Tongue (tissue), 3 donors: ENCODE measurements around the gene AKAP8. TPM values are rescaled to one million over a fixed set of nuclear protein-coding genes. Genes with fewer than 3 reads are reported as not detected.

Source experiments
- DNase-seq: peaks from one replicate; pipeline ENCODE4 v3.0.0-alpha.2; 2015
- small RNA-seq: library from RNA; depleted of rRNA; stranded (forward); fragments of <200 nt; gene quantifications from one replicate; pipeline ENCODE3, GENCODE V24; 2014; ENCODE audit warnings: low replicate concordance
- total RNA-seq: library from RNA; depleted of rRNA; stranded (reverse); fragments of >200 nt; gene quantifications from one replicate; pipeline ENCODE4 v1.2.3, GENCODE V29; 2014

Gene AKAP8
- total RNA-seq, 1 donor from 2014 or later: 27.1 TPM

DNA sequence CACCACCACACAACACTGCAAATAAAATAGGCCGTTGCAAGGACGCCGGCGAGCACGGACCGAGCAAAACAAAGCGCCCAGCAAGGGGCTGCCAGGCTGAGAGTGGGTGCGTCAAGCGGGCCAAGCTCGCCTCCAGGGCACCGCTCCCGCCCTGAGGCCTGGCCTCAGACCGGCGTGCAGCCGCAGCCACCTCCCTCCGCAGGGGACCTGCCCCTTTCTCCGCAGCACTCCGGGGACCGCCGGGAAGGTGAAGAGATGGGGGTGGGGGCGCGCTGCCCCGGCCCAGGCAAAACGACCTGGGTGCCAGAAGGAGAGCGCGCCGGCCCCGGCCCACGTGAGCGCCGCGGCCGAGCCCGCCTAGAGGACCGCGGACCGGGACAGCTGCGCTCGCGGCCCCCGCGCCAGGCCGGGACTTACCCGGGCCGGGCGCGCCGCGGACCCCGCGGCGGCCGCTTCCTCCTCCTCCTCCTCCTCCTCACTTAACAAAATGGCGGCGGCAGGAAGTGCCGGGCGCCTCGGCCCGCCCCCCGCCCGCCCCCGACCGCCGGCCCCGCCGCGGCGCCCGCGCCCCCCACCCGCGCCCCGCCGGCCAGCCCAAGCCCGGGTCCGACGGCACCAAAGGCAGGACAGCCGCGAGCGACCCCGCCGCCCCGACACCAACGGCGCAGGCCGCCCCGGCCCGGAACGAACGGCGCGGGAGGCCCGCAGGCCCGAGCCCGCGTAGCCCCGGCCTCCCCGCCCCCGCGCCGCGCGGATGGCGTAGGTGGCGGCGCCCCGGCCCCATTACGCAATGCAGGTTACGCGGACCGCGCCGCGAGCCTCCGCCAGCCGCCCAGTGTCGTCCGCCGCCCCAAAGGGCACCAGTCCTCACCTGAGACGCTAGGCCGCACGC is 47.9 kb downstream of the AKAP8 start:
- DNase-seq: peak; percentile 55

DNA sequence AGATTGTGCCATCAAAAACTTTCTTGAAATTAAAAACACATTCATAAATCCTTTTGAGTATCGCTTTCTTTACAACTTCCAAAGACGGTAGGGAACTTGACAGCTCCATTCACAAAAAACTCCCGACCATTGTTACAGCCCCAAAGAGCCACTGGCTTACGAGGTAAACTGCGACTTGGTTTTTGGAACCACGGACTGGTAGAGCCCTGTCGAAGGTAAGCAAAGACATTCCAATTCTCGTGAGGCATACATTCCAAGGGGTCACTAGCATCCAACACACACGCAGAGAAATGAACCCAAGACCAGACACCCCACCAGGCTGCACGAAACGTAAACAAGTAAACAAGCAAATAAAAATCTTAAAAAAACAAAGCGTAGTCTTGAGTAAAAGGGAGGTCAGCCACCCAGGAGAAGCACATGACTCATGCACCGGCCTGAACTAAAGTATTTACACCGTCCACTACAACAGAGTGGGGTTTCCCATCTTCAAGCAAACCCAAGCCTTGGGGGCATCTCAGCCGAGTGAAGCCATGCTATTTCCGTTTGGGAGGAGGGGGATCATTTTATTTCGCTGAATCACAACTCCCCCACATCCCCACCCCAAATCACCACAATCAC is 48.7 kb downstream of the AKAP8 start:
- DNase-seq: no peak

GRCh38 chr19:15328312-15328711 is 51.3 kb downstream of the AKAP8 start:
- DNase-seq: no peak

DNA sequence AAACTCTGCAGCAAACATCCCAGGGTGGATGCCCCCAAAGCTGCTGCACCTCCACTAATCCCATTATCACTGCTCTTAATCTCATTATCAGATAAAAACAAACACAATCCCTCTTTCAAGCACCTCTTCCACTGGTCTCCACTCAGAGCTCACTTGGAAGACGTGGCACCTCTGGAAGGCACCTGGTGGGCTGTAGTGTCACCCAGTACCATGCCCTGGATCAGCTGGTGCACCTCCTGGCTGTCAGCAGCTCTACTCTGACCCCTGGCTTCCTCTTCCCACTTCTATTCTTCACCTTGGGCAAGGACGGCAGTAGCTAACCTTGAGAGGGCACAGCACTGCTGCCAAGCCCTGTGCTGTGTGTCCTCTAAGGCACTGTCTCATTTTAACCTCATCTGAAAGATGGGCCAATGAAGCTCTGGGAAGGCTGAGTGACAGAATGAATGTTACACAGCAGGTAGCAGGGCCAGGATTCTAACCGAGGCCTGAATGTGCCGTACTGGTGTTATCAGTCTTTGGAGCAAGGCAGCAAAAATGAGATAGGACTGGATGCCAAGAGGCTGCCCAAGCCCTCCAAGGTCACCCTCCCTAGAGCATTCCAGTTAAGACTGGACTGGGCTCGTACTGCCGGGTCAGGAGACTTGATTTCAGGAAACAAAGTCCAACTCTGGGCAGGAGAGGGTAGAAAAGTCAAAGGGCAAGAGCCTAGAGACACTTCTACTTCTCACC is 54.6 kb downstream of the AKAP8 start:
- no peak for DNase-seq

- DNase-seq: no peak
Measured at GRCh38 chr19:15323496-15324235, 55.9 kb downstream of the AKAP8 start.

GRCh38 chr19:15321739-15322138 is 57.8 kb downstream of the AKAP8 start:
- DNase-seq: no peak

DNA sequence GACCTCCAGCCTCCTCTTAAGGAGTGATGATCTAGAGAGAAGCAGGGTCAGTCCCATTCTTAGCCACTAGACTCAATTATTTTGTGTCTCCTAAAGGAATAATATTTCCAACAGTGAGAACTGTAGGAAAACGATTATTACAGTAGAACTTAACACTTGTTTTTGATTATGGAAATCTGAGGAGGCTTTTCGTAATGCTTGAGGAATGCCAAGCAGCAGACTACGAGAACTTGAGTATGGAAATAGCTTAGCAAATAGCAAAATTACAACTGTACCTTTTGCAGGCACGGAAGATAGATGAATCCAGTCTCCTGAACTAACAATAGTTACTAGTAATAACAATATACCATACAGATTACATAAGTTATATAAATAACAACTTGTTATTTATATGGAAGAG is 59.5 kb downstream of the AKAP8 start:
- DNase-seq: peak; percentile 62

DNA sequence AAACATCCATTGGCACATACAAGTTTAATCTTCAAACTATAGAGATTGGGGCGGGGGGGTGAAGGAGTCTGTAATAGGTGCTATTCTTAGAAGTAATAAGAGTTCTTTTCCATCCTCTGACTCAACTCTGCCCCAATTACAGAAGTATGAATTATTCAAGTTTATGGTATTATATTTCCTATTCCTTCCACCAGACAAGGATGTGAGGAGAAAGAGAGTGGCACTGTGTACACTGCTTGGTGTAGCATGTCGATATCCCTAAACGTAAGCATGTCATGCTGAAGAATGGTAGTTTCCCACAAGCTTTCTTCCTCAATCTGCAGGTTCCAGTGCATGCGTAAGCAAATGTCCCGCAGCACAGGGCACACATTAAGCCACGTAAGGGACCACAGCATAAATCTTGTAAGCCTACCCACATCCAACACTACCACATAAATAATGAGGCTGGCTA is 61.3 kb downstream of the AKAP8 start:
- DNase-seq: no peak

GRCh38 chr19:15317392-15318071 is 62.1 kb downstream of the AKAP8 start:
- no peak for DNase-seq

DNA sequence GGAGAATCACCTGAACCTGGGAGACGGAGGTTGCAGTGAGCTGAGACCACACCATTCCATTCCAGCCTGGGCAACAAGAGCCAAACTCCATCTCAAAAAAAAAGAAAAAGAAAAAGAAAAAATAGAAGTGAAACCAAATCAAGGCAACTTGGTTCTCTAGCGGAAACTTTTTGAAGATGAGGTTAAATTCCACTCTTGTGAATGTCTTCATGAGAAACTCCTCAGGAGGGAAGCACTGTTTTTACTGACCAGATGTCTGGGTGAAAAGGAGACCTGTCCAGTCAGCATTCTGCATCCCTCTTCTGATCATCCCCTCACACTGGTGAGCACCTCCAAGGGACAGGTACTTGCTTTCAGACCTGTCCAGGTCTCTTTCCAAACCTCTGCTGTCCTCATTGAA is 63.1 kb downstream of the AKAP8 start:
- DNase-seq: no peak

DNA sequence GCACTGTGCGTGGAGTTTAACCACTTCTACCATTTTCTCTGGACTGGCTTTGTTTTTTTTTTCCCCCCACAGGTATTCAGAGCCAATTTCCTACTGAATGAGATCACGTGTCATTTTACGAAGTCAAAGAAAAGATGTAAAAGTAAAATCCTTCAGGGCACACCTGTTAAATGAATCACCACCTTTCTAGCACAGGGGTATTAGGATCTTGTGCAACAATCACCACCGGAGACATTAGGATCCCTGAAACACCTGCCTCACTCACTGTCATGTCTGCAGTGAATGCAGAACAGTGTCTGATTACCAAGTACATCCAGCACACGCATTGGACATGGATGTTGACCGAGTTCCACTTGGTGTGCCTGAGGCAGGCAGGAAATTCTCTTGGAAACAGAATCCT is 64.5 kb downstream of the AKAP8 start:
- no peak for DNase-seq

DNA sequence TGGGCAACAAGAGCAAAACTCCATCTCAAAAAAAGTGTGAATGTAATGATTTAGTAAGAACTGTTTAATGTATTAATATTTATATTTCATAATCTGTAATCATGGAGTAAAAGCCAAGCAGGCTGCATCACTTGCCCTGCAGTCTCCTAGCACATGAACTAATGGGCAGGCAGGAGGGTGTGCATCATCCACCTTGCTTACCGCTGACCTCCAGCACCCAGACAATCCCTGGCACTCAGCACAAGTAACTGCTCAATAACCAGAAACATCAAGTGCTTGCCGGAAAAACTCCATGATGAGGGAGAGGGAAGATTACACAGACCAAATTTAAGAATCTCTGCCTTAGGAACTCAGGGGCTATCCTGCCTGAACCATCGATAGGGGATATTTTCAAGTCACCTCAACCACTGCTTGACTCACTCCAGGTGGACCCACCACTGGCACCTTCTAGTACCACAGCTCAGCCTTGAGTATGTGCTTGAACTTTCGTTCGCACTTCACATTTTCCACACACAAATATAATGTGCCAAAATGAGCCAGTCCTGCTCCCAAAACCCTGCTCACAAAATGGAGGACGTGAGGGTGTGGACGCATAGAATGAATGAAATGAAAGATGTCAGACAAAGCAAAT is 65.8 kb downstream of the AKAP8 start:
- DNase-seq: no peak

- no peak for DNase-seq
Measured at GRCh38 chr19:15307169-15307568, 72.4 kb downstream of the AKAP8 start.

- DNase-seq: no peak
Measured at GRCh38 chr19:15305582-15306334, 73.8 kb downstream of the AKAP8 start.

GRCh38 chr19:15304140-15304705 is 75.4 kb downstream of the AKAP8 start:
- peak; percentile 80 for DNase-seq

Small RNAs within 50 kb of the gene (small RNA-seq; reads per million reads assigned to genes)
- not detected for gene AC005776.1

Other genes with a start within 250 kb of the AKAP8 start
- gene NOTCH3, start 178.8 kb downstream of the AKAP8 start, total RNA-seq: 163 TPM
- 2.3 TPM for gene EPHX3, start 147.3 kb downstream of the AKAP8 start, total RNA-seq
- 34.6 TPM for gene BRD4, start 47.2 kb downstream of the AKAP8 start, total RNA-seq
- 65.4 TPM for gene AKAP8L, start 39.2 kb upstream of the AKAP8 start, total RNA-seq
- 13.4 TPM for gene WIZ, start 70.2 kb upstream of the AKAP8 start, total RNA-seq
- gene RASAL3, start 84.8 kb upstream of the AKAP8 start, total RNA-seq: 0.51 TPM
- not detected for gene PGLYRP2, start 99.7 kb upstream of the AKAP8 start, total RNA-seq
- not detected for gene CYP4F22, start 128.7 kb upstream of the AKAP8 start, total RNA-seq
- not detected for gene CYP4F8, start 235.4 kb upstream of the AKAP8 start, total RNA-seq